GM20431 (cell line): ENCODE data around the gene ABCC10.
"Not testable (repeated sequence)": the region's sequence is repeated elsewhere in the genome, so short reads cannot be mapped to it uniquely, and the experiment has no call there.

Experiments
- in situ Hi-C: fragments of 300-500 bp; cut with MseI, MboI; formaldehyde crosslinking; loops from one replicate; pipeline ENCODE4 v1.15.0; 2020; ENCODE audit warnings: low sequenced_read_pairs; ENCODE audit not compliant: unreplicated experiment

ABCC10 gene

GRCh38 chr6:43461936-43462335 lies 34.6 kb downstream of the ABCC10 start:
- in situ Hi-C loops = no loop called here

GRCh38 chr6:43464337-43464736 lies 37.0 kb downstream of the ABCC10 start:
- in situ Hi-C loops = no loop called here

- in situ Hi-C loops = no loop called here
Measured at GRCh38 chr6:43465948-43466347, 38.6 kb downstream of the ABCC10 start.

DNA sequence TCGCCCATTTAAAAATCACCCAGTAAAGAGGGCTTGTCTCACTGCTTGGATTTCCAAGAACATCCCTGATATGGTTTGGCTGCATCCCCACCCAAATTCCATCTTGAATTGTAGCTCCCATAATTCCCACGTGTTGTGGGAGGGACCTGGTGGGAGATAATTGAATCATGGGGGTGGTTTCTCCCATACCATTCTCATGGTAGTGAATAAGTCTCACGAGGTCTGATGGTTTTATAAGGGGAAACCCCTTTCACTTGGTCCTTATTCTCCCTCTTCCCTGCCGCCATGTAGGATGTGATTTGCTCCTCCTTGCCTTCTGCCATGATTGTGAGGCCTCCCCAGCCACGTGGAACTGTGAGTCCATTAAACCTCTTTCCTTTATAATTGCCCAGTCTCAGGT lies 39.9 kb downstream of the ABCC10 start:
- in situ Hi-C loops = not testable (repeated sequence)

DNA sequence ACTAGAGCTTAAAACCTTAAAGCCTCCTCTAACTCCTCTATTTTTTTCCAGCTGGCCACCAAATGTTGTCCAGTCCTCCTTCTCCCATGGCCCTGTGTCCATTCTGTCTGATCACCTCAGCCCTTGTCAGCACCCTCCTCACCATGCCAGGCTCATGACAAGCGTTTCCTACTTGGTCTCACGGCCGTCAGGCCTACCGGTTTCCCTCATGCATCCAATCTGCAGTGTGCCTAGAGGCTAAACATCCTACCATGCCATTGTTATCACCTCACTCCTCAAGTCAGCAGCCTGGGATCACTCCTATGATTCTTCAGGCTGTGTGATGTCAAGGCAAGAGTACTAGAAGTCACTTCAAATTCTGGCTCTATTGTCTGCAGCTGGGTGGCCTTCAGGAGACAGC lies 40.4 kb downstream of the ABCC10 start:
- in situ Hi-C loops = no loop called here

DNA sequence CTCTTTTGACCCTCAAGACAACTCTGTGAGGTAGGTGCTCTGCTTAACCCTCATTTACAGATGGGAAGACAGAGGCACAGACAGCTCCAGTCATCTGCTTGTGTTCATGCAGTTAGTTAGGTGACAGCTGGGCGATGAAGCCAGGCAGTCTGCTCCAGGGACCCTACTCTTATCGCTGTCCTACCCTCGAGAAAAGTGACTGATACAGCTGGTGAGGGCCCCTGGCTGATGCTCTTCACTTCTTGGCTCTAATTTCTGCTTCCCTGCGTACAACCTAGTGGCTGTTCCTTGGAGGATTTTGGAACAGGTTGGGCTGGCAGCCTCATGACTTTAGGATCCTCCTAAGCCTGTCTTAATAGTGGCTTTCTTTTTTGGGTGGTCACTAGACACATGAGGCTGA lies 40.9 kb downstream of the ABCC10 start:
- in situ Hi-C loops = no loop called here

DNA sequence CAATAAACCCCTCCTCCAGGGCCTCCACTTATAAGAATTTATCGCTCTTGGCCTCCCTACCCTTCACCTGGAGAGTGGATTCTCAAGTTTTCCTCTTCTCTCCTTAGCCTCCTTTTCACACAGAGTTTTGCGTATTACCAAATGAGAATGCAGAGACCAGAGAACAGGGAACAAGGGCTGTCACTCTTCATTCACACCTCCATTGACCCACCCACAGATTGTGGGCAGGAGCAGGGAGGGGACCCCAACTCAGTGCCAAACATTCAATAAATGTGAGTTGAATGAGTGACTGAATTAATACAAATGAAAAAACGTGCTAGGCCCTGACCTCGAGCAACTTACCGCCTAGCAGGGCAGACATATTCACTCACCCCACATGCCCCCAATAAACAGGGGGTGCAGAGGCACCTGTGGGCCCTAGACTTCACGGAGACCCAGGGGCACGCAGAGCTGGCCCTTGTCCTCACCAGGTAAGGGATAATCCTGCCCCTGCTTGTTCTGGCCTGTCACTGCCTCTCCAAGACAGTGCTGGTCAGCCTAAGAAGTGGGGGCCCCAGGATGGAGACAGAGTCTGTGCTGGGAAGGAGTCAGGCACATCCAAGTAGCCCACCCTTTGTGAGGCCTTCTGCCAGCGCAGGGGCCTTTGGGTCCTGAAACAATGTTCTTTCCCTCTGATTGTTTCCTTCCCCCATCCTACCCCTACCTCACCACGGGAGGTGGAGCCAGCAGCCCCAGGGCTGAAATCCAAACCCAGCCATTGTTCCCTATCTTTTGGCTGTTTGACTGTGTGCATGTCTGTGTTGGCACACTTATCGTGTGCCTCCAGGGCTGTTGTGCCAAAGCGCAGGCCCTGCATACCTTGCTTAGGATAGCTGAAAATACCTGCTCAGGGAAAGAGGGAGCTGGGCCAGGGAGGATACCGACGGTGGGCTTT lies 41.7 kb downstream of the ABCC10 start:
- in situ Hi-C loops = no loop called here

- in situ Hi-C loops = no loop called here
Measured at GRCh38 chr6:43469947-43470346, 42.6 kb downstream of the ABCC10 start.

DNA sequence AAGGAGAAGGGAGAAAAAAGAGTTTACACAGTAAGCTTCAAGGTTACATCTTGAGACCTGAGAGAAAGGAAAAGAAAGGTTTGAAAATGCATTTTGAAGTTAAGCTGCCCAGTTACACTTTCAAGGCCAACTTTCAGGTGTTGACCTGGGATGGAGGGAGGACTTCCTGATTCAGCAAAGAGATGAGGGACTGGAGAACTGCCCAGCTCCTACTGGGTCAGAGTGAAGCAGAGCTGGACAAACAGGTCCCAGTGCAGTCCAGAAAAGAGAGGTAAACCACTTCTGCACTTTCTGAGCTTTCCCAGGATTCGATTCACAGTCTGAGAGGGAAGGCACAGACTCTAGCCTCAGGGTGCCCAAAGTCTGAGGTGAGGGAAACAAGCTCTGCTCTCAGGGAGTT lies 44.1 kb downstream of the ABCC10 start:
- in situ Hi-C loops = no loop called here

DNA sequence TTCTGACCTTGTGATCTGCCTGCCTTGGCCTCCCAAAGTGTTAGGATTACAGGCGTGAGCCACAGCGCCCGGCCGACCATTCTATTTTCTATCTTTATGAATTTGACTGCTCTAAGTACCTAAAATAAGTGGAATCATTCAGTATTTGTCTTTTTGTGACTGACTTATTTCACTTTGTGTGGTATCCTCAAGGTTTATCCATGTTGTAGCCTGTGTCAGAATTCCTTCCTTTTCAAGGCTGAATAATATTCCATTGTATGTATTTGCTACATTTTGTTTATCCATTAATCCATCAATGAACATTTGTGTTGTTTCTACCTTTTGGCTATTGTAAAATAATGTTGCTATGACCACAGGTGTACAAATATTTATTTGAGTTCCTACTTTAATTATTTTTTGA lies 45.2 kb downstream of the ABCC10 start:
- in situ Hi-C loops = no loop called here

GRCh38 chr6:43475516-43475915 lies 48.2 kb downstream of the ABCC10 start:
- in situ Hi-C loops = no loop called here

- in situ Hi-C loops = no loop called here
Measured at GRCh38 chr6:43476746-43477145, 49.4 kb downstream of the ABCC10 start.

DNA sequence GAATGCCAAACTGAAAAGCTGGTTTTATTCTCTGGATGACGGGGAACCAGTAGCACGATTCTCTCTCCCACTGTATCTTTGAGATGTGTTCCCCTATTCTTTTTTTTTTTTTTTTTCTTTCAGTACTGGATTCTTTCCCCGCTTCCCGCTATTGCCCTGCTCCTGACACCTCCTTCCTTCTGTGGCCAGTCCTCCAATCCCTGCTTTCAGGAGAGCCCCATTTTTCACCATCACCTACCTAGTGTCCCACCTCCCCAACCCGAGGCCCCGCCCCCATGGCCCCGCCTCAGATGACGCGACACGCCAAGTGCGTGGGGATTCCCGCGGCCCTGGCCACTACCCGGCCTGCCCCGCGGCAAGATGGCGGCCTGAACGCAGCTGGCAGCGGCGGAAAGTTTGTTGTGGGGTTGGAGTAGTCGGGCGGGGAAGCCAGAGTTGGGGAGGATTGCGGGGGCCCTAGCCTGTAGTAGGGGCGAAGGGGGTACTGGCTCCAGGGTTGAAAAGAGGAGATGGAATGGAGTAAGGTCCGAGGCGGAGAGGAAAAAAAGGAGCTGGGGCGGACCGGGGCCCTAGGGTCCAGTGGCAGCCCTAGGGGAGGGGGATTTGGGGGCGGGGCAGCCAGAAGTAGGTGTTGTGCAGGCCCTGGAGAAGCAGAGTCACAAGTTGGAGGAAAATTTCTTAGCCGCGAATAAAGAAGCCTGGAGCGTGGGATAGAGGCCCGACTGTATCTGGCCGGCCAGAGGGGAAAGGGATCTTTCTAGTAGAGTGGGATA lies 50.1 kb downstream of the ABCC10 start, which contains the start of gene TJAP1:
TJAP1 (plus strand) TSS at position 336 of the 773 bp plus-strand sequence. CDS start 21,432 bp downstream, outside the sequence.
- in situ Hi-C loops = no loop called here

DNA sequence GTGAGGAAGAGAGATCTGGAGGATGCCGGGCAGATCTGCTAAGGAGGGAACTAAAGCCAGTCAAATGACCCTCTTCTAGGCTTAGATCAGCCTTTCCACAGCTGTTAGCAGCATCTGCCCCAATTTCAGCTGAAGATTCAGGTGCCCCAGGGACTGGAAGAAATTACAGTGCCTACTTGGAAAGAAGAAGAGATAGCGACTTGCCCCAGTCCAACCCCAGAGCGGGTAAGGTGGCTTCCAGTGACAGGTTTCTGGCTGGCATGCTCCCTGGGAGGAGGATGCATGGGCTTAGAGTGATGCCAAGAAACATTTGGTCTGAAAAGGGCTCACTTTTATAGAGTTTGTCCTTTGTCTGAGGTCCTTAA lies 50.6 kb downstream of the ABCC10 start:
- in situ Hi-C loops = no loop called here

DNA sequence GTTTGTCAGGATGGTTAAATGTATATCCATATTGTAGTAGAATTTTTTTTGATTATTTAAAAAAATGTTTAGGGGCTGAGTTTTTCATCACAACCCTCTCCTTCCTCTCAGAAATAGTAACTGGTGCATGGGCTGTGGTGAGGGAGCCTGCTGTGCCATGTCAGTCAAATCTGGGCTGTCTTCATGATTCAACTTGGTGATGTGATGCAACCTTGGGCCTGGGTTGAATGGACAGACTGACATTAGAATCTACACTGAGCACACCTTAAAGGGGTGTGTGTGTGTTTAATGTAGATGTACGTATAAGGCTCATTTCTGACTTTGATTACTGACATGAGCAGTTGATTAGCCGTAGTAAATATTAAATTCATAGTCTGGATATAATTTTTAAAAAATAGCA lies 53.7 kb downstream of the ABCC10 start:
- in situ Hi-C loops = no loop called here

DNA sequence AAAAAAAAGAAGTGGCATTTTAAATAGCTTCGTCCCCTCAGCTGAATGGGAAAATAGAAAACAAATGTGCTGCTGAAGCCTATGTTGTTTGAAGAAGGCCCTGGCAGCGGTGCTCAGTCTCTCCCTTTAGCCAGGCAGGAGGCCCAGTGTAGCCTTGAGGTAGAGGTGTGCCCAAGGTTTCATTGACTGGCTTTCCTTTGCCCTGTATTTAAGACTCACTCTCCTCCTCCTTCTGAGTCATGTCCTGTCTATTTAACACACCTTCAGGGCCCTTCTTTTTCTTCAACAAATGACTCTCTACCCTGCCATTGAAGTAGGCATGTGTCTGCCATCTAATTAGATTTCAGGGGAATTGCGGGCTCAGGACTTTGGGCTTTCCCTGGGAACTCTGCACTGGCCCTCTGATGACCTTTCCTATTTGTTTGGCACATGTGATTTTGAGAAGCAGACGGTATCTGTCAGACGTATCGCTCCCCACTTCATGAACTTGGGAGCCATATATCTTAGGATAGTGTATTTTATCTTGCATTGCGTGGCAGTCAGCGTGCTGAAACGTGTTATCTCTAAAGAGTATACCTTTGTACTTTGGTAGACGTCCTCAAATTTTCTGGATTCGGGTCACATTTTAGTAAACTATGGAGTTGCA lies 54.4 kb downstream of the ABCC10 start:
- in situ Hi-C loops = no loop called here

DNA sequence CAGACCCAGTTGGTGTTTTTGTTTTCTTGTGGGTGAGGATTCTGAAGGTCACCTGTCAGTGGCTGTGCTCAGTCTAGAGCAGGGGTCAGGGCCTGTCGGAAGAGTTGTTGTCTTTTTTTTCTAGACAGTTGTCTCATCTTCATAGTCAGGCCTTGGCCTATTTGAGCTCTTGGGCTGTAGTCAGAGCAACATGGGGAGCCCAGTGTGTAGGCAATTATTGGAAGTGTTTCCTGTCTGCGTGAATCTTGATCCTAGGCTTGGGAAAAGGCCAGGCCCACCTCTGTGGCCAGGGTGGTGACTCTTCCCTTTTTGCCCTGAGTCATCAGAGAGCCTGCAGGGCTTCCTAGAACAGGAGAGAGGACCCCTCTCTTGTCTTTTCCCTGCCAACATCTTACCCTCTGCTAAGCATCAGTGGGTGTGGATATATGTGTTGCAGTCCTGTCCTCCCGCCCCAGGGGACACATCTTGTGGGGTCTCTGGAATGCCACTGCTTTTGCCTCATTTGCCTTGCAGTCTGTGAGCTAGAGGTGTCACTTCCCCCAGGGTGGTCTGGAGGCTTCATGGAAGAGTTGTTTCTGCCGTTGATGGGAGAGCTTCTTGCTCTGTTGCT lies 61.4 kb downstream of the ABCC10 start:
- in situ Hi-C loops = no loop called here

DNA sequence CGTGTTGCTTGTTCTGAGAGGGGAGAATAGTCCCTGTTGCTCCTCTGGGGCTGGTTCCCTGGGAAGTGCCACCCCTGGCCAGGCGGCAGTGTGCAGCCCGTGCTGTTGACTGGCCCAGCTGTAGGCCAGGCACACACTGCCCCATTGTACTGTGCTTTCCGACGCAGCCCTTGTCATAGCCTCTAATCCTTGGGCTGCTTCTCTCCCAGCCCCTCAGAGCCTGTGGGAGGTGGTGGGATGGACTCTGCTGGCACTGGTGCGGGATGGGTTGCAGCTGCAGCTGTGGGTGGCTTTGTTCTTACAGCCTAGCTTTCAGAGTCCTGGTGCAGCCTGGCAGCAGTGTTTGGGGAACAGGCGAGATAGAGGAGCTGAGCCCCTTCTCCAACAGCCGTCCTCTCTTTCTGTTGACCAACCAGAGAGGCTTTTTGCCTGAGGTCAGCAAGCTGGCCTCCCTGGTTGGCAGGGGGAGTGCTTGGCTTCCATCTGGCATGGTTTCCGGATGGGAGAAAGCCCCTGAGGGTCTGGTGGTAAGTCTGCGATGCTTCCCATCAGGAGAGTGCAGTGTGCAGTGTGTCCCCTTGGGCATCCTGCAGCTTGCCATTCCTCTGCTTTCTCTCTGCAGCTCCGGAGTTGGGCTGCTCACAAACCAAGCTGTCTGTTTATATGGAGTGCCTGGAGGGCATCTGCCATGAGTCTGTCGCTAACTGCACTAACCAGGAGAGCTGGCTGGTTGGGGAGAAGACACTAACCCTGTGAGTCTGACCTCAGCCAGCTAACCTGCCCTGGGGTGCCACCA lies 62.1 kb downstream of the ABCC10 start:
- in situ Hi-C loops = no loop called here

GRCh38 chr6:43490523-43490939 lies 63.2 kb downstream of the ABCC10 start:
- in situ Hi-C loops = no loop called here
